Stimulated activated CD8-positive, alpha-beta memory T cell treated with anti-CD3 and anti-CD28 coated beads, Interleukin-15, amount 100 ng/mL, for 1 hour (primary cell): ENCODE data around the gene CHN1.

Experiments
- DNase-seq: peaks from one replicate; pipeline ENCODE4 v3.0.0-alpha.2; 2020; ENCODE audit warnings: low read depth

CHN1 gene, protein sequence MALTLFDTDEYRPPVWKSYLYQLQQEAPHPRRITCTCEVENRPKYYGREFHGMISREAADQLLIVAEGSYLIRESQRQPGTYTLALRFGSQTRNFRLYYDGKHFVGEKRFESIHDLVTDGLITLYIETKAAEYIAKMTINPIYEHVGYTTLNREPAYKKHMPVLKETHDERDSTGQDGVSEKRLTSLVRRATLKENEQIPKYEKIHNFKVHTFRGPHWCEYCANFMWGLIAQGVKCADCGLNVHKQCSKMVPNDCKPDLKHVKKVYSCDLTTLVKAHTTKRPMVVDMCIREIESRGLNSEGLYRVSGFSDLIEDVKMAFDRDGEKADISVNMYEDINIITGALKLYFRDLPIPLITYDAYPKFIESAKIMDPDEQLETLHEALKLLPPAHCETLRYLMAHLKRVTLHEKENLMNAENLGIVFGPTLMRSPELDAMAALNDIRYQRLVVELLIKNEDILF

DNA sequence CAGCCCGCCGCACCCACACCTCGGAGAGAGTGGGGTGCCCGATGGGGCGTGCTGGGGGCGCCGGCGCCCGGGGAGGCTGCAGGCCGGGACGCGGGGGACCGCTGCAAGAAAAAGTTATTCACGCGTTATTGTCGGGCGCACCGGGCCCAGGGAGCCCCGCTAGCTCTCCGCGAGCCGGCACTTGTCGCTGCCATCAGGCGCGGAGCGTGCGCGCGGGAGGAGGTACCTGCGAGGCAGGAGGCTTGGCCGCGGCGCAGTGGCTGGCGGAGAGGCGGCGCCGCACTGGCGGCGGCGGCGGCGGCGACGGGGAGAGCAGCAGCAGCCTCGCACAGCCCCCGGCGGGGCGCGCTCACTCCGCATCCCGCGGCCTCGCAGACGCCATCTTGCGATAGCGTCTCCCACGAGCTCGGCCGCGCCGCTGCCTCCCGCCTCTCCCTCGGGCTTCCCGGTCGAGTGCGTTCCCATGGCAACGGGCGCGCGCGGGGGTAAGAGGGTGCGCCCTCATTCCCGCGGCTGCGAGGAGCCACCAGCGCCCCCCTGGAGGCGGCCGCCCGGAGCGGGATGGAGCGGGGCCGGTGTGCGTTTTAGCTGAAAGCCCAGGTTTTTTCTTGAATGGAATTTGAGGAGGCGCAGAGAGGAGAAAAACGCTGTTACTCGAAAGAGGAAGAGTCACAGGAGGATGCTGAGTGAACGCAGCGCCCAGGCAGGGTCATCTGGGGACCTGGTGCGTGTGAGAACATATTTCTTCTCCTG, at the start of gene CHN1:
Gene CHN1, minus strand, starts transcription at position 402 of the 753 bp plus-strand sequence. CDS start 469 bp downstream, outside the sequence.
- DNase-seq: peak; percentile 4

DNA sequence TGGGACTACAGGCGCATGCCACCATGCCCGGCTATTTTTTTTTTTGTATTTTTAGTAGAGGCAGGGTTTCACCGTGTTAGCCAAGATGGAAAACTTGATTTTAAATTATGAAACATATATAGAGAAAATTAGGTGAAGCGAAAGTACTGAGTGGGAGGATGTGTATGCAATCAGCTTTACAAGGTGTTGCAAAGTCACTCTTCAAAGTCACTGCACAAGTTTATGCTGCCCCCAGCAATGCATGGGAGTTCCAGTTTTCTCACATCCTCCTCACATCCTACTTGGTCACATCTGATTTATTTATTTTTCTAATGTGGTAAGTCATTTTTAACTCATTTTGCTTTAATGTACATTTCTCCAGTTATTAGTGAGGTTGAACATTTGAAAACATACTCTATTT, 49.2 kb upstream of the CHN1 start:
- DNase-seq: no peak

DNA sequence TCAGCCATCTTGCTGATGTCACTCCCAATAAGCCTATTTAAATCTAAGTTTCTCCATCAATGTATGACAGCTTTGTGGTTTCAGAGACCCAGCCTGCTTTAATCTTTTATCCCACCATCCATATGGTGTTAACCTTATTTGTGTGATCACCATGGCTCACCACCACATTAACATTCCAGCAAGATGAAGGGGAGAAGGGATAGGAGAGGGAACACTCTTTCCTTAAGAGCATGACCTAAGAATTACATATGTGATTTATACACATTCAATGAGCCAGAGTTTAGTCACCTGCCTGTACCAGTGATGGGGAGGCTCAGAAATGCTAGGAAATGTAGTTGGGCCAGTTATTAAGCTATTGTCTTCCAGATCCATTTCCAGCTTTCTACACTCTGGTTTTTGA, 44.5 kb upstream of the CHN1 start:
- DNase-seq: no peak

DNA sequence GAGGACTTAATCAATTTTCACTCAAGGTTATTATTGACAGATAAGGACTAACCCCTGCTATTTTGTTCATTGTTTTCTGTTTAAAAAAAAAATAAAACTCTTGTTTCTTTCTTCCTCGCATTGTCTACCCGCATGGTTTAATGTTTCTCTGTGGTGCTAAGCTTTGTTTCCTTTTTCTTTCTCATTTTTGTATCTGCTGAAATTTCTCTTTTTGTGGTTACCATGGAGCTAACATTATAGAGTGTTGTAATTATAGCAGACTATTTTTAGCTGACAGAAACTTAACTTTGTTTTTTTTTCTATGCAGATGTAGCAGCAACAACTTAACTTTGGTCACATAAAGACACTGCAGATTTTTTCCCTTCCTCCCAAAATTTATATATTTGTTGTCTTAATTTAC, 43.1 kb upstream of the CHN1 start:
- no peak for DNase-seq

DNA sequence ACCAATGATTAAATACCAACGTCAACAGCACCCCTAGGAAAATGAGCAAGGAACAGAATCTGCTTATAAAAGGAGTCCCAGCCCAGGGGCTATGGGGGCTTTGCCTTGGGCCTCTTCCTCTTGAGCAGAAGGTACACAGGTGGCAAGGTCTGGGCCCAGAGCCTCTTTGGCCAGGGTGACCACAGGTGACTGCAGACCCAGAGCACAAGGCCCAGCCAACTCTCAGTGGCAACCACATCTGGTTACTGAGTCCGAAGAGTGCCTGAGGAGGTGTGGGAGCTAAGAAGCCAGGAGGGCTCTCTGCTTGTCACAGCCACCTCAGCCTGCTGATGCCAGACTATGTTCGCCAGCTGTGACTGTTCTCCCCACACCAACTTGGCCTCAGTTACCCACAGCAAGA, 34.3 kb upstream of the CHN1 start:
- DNase-seq: no peak

DNA sequence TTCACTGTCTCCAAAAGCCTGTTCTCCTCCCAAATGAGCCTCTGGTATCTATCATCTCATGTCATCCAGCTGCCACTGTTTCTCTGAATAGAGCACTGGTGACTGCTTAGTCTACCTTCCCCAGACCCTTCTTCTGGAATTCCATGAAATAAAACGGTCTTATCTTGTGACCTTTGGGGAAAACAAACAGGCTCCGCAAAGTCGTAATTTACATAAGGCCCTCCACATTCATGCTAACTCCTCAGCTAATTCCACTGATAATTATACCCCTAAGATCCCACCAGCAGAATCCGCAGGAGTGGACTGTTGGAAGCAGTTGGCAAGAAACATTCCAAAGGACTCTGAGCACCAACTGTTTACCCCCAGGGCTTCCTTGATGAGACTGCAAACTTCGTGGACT, 33.9 kb upstream of the CHN1 start:
- DNase-seq: no peak

DNA sequence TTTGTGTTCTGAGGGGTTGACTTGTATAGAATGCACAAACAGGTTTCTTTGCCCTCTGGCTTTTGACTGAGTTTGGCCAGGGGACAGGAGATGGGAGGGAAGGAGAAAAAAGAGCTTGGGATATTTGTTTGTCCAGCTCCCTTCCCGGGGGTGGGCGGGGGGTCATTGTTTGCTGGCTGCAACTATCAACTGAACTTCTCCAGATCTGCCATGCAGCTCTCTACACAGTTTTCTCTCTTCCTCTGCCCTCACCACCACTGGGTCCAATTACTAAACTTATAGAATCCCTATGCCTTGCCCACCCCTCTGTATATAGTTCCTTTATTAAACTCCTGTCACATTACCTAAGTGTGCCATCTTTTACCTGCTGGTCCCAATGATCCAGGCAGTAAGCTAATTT, 32.8 kb upstream of the CHN1 start:
- no peak for DNase-seq

DNA sequence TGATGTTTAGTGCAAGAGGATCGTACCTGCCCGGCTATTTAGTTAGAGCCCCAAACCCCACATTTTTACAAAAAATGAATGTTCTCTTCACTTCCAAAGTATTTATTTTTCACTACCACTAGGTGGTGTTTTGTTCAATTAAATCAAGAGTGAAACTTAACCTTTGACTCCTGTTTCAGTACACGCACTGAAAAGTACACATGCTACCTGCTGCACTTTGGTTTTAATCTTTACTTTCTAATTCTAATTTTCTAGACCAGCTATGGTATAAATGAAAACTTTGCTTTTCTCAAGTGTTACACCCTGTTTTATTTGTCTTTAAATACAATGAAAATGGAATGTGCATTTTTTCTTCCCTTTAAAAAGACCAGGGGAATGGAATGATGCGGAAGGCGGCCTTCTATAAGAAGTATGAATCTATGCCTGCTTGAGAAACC, 31.4 kb upstream of the CHN1 start:
- DNase-seq: no peak

DNA sequence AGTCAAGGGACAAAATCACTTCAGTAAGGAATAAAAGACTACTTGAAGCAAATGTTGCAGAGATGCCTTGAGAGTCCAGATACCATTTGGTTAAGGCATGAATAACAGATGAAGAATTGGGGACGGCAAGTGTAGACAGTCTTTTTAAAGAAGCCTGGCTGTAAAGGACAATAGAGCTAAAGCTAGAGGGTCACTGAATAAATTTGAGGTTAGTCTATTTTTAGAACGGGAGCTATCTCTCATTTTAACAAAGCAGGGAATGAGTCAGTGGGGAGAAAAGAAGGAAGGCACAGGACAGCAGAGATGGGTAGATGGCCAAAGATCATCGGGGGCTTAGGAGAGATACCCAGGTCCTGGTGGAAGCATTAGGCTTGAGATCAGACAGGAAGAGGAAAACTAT, 30.6 kb upstream of the CHN1 start:
- no peak for DNase-seq

DNA sequence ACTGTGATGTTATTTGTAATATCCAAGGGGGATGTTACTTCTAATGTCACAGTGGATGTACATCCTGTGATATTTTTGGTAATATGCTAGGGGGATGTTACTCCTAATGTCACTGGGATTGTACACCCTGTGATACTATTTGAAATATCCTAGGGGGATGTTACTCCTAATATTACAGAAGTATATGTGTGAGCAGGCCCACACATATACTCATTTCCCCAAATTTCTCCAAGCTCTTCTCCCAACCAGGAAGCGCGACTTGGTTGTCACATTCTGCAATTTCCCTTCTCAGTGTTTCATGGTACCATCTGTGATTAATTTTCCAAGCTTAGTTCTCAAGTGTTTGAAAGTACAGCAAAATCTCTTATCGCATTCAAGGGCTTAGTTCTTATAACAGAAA, 29.5 kb upstream of the CHN1 start:
- no peak for DNase-seq

DNA sequence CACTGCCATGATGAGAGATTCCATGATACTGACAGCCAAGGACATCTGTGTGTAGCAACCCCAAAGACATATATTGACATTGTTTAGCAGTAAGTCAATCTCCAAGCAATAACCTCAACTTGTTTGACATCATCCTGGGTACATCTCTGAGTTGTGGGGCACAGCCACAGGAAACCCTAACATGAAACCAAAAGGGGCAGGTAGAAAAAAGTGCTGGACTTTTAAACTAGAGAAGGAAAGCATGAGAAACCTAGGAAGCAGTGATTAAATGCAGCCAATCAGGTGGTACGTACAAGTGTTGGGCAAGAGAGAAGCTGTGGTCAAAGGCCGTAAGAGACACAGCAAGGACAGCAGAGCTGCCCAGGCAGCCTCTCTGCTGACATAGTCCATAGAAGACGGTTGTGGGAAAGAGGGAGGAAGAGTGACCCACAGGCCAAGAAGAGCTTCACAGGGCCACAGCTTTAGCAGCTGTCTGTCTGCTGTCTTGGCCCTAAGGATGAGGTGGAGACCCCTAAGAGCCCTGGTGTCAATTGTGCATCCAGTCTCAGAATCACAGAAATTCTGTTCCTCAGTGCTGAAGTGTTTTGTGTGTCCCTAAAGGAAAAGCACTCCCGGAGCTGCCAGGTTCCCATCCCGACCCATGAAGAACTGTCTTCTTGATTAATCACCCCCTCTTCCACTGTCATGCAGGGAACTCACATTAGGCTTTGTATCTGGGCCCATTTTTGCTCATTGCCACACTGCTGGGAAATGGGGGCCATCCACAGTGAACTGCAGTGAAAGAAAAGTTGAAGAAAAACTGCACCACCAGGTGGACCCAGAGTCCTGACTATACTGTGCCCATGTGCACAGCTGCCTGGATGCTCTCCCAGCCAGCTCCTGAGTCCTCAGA, 25.4 kb upstream of the CHN1 start:
- DNase-seq: no peak

DNA sequence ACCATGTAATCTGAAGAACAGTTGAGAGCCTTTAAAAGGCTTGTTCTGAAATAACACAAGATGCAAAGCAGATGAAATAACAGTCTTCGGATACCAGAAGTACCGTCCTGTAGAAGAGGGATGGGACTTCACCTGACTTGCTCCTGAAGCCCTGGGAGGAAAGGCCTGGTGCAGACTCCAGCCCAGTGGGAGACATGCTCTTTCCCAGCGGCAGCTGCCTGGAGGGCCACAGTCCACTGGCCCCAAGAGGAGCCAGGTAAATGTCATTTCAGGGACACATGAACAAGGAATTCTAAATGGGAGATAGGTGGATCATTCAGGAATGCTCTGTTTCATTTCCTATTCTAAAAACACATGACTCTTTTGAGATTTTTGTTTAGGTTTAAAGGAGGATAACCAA, 22.6 kb upstream of the CHN1 start:
- DNase-seq: no peak

DNA sequence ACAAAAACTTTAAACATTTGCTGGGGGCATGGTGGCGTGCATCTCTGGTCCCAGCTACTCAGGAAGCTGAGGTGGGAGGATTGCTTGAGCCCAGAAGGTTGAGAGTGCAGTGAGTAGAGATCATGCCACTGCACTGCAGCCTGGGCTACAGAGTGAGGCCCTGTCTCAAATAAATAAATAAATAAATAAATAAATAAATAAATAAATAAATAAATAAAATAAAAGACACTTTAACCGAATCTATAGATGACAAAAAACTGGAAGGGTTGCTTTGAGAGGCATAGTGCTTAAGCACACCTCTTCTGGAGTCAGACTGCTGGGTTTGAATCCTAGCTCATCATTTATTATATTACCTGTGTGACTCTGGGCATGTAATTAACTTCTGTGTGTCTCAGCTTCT, 21.2 kb upstream of the CHN1 start:
- no peak for DNase-seq

DNA sequence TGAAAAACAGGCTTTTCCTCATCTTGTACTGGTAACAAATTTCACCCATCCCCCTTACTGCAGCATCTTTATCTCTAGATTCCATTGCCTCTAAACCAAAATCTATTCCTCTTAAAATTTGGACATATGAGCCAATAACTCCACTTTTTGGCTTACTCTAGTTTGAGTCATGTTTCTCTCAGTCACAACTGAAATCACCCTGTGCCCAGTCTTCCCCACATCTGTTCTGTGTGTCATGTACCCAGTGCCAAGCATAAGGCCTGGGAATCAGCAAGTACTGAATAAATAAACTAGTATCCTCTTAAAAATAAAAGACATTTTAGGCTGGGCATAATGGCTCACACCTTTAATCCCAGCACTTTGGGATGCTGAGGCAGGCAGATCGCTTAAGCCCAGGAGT, 20.8 kb upstream of the CHN1 start:
- DNase-seq: no peak

DNA sequence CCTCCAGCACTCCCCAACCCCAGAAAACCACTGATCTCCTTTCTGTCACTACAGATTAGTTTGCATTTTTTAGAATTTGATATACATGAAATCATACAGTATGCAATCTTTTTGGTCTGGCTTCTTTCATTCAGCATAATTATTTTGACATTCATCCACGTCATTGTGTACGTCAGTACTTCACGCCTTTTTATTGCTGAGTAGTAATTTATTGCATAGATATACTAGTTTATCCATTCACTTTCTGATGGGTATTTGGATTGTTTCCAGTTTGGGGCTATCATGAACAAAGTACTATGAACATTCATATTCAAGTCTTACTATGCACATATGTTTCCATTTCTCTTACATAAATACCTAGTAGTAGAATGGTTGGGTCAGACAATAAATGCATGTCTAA, 20.1 kb upstream of the CHN1 start:
- DNase-seq: no peak

DNA sequence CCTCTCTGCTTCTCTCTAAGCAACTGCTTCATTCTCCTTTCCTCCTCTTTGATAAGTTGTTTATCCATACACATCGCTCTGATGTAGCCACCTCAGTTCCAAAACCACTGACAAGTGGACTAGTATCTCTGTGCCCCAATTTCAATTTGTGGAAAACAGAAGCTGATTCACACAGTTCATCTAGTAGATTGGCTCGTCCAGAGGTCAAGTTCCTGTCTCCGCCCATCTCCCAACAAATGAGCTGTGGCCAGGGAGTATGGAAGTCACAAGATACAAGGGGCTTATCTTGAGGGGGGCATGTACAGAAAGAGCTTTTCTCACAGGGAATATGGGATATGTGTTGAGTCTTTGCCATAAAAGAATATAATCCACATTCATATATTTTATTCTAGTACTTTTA, 17.7 kb upstream of the CHN1 start:
- DNase-seq: no peak

DNA sequence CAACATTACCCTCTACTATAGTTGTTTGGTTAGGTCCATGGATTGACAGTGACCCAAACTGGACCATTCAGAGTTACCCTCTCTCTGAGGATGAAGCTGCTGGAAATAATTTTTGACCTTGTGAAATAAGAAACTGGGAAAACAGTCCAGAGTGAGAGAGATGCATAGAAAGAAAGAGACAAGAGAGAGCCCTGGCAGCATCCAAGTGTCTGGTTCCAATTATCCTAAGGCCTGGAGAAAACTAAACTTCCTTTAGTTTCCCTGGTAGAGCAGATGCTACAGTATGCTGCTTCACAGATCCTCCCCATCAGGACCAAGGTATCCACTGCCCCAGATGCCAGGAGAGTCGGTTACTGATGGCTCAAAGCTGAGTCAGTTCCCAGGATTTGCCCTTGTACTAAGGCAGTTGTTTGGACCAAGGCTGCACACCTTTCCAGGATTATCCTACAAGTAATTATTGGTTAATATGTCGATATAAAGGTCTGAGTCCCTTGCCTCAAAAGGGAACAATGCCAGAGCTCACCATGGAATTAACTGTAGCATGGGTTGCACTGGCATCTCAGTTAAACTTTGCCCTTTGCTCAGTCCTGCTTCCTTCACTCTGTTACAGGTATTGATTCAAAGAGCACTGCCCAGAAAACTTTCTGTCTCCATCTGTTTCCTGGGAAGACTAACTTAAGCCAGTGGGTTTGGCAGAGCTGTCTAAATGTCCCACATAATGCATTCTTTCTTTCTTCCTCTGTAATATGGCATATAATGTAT, 14.6 kb upstream of the CHN1 start:
- DNase-seq: no peak

DNA sequence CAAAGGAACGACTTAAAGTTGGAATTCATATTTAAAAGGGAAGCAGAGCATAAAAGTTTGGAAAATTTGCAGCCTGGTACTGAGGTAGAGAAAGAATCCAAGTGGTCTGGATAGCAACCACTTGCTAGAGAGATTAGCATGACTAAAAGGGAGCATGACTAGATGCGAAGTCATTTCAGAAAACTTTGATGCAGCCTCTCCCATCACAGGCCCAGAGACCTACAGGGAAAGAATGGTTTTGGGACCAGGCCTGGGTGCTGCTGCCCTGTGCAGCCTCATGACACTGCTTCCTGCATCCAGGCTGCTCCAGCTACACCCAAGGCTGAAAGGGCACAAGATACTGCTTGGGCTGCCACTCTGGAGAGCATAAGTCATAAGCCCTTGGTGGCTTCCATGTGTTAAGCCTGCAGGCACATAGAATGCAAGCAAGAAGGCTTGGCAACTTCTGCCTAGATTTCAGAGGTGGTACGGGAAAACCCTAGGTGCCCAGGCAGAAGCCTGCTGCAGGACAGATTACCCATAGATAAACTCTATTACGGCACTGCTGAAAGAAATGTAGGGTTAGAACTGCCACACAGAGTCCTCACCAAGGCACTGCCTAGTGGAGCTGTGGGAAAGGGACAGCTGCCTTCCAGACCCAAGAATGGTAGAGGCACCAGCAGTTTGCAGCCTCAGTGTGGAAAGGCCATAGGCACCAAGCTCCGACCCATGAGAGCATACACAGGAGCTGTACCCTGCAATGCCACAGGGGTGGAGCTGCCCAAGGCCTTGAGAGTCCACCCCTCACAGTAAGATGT, 12.6 kb upstream of the CHN1 start:
- DNase-seq: no peak

DNA sequence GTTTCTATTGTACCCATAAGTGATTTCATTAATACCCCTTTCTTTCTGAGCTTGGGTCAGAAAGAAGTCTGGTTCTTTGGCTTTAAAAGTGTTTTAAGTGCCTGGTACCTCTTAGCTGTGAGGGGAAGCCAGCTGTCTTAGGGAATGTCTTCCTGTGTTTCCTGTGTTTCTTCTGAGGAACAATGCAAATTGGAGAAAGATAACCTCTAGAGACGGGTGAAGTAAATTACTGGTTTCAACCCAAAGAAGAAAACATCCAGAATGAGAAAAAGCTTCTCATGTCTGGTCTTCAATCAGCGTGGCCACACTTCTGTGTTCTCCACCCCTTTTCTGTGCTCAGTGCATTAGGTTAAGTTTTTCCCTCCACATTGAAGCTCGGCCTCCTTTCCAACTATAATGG, 10.2 kb upstream of the CHN1 start:
- no peak for DNase-seq

DNA sequence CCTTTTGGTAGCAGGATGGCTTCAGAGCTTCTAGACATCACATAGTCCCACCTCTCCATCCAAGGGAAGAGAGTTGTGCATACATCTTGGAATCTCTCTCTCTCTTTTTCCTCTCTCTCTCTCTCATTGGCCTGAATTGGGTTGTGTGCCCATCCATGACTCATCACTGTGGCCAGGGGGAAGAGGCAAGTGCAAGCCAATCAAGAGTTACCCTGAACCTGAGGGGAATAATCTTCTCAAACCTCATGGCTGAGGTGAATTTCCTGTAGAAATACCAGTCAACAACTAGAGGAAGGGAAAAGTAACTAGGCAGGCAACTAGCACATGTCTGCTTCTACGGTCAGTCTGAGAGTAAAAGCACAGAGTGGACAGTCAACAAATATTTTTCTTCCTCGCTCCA, 7.3 kb upstream of the CHN1 start:
- DNase-seq: no peak

DNA sequence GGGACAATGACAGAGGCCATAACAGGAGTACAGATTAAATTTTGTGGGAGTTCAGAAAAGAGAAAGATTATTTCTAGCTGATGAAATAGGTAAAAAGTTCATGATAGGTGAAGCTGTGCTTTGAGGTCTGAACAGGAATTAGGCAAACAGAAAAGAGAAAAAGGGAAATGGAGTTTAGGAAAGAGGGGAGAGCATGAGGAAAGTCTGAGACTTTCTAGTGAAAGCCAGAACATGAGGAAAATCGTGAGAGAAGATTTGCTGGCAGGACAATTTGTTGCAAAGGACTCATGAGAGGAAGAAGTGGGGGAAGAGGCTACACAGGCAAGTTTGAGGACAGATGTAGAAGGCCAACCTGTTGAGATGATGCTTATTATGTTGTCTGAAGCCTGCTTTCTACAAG, 6.3 kb upstream of the CHN1 start:
- DNase-seq: no peak
